ENCODE results near the gene SGPL1.

The SGPL1 gene

GRCh38 chr10:70889291-70889690 is 73.5 kb downstream of the SGPL1 start:
- Histone ChIP-seq H3K9ac (no peak overlapping the region), H3K36me3 (ENCODE audit: control insufficient read depth, insufficient read depth, low read length) (no peaks in the 10 kb centered on the region), H3K4me1 (peaks cover 9% of the 10 kb centered on the region), H3K27me3 (ENCODE audit: control insufficient read depth, insufficient read depth, low read length) (no peaks in the 10 kb centered on the region), H3K4me3 (ENCODE audit: low read depth, low read length) (no peak overlapping the region), H2AFZ (no peak overlapping the region), H3K27ac (no peak overlapping the region), H3K9me3 (ENCODE audit: control insufficient read depth, low read length) (no peaks in the 10 kb centered on the region), H3K79me2 (no peaks in the 10 kb centered on the region), H3K4me2 (ENCODE audit: low read length) (no peak overlapping the region)
- TF ChIP-seq CTCF (IDR thresholded peaks at IDR 0.05): no peak

- TF ChIP-seq CTCF (IDR thresholded peaks at IDR 0.05): no peak
- H3K36me3 ChIP-seq (ENCODE audit: control insufficient read depth, insufficient read depth, low read length): no peaks in the 10 kb centered on the region
- H3K4me1 ChIP-seq: peaks cover 9% of the 10 kb centered on the region
- no peaks in the 10 kb centered on the region for H3K79me2 ChIP-seq
- no peak overlapping the region for H3K4me3 ChIP-seq (ENCODE audit: low read depth, low read length)
- no peak overlapping the region for H3K4me2 ChIP-seq (ENCODE audit: low read length)
- H3K9ac ChIP-seq: no peak overlapping the region
- no peaks in the 10 kb centered on the region for H3K27me3 ChIP-seq (ENCODE audit: control insufficient read depth, insufficient read depth, low read length)
- H3K27ac ChIP-seq: peak overlapping the region; percentile 22
- no peaks in the 10 kb centered on the region for H3K9me3 ChIP-seq (ENCODE audit: control insufficient read depth, low read length)
- peak overlapping the region; percentile 73 for H2AFZ ChIP-seq
These were observed 75.2 kb downstream of the SGPL1 start for GRCh38 chr10:70890917-70891431.

GRCh38 chr10:70891627-70892026 is 75.9 kb downstream of the SGPL1 start:
- Histone ChIP-seq H3K27ac (no peak overlapping the region), H3K9ac (no peak overlapping the region)

GRCh38 chr10:70892631-70893030 is 76.9 kb downstream of the SGPL1 start:
- TF ChIP-seq CTCF (IDR thresholded peaks at IDR 0.05): no peak
- Histone ChIP-seq H3K27ac (no peak overlapping the region), H3K79me2 (no peaks in the 10 kb centered on the region), H3K4me2 (ENCODE audit: low read length) (no peak overlapping the region), H3K9me3 (ENCODE audit: control insufficient read depth, low read length) (no peaks in the 10 kb centered on the region), H3K9ac (no peak overlapping the region), H3K36me3 (ENCODE audit: control insufficient read depth, insufficient read depth, low read length) (no peaks in the 10 kb centered on the region), H3K4me1 (peaks cover 9% of the 10 kb centered on the region), H3K4me3 (ENCODE audit: low read depth, low read length) (no peak overlapping the region), H2AFZ (no peak overlapping the region), H3K27me3 (ENCODE audit: control insufficient read depth, insufficient read depth, low read length) (no peaks in the 10 kb centered on the region)

More at GRCh38 chr10:70891627-70892026, 75.9 kb downstream of the SGPL1 start:
- Histone ChIP-seq H3K36me3 (ENCODE audit: control insufficient read depth, insufficient read depth, low read length) (no peaks in the 10 kb centered on the region), H3K9me3 (ENCODE audit: control insufficient read depth, low read length) (no peaks in the 10 kb centered on the region), H2AFZ (no peak overlapping the region), H3K79me2 (no peaks in the 10 kb centered on the region), H3K4me2 (ENCODE audit: low read length) (no peak overlapping the region), H3K4me1 (peaks cover 9% of the 10 kb centered on the region), H3K27me3 (ENCODE audit: control insufficient read depth, insufficient read depth, low read length) (no peaks in the 10 kb centered on the region), H3K4me3 (ENCODE audit: low read depth, low read length) (no peak overlapping the region)
- TF ChIP-seq CTCF (IDR thresholded peaks at IDR 0.05): no peak

Data from parathyroid adenoma (tissue), 2 donors.